NCI-H2227 (cell line): ENCODE measurements around the gene ECE1.

Experiments used
- DNase-seq: peaks from one replicate; lab custom pipeline; 2025; ENCODE audit not compliant: unreplicated experiment; lab: John Stamatoyannopoulos, UW

ECE1 gene

GRCh38 chr1:21325731-21326387, 35.6 kb upstream of the ECE1 start:
- no peak for DNase-seq

- DNase-seq = no peak
Observed at GRCh38 chr1:21325231-21325718, 35.0 kb upstream of the ECE1 start.

- peak; percentile 56 for DNase-seq
Observed at GRCh38 chr1:21324368-21325141, 34.3 kb upstream of the ECE1 start.

GRCh38 chr1:21323091-21323490, 32.8 kb upstream of the ECE1 start:
- DNase-seq = no peak

- no peak for DNase-seq
Observed at GRCh38 chr1:21322681-21323016, 32.4 kb upstream of the ECE1 start.

GRCh38 chr1:21321963-21322680, 31.9 kb upstream of the ECE1 start:
- DNase-seq = no peak

- no peak for DNase-seq
Observed at GRCh38 chr1:21320410-21321108, 30.3 kb upstream of the ECE1 start.

GRCh38 chr1:21319447-21320407, 29.5 kb upstream of the ECE1 start:
- no peak for DNase-seq

GRCh38 chr1:21318714-21319159, 28.5 kb upstream of the ECE1 start:
- peak; percentile 24 for DNase-seq

GRCh38 chr1:21318057-21318713, 27.9 kb upstream of the ECE1 start:
- no peak for DNase-seq

GRCh38 chr1:21317690-21318043, 27.4 kb upstream of the ECE1 start:
- no peak for DNase-seq

- DNase-seq = no peak
Observed at GRCh38 chr1:21317035-21317689, 26.9 kb upstream of the ECE1 start.

GRCh38 chr1:21314743-21315396, 24.6 kb upstream of the ECE1 start:
- no peak for DNase-seq

GRCh38 chr1:21313886-21314721, 23.8 kb upstream of the ECE1 start:
- no peak for DNase-seq

GRCh38 chr1:21313203-21313885, 23.1 kb upstream of the ECE1 start:
- peak; percentile 42 for DNase-seq

GRCh38 chr1:21312407-21312992, 22.2 kb upstream of the ECE1 start:
- no peak for DNase-seq

- DNase-seq = no peak
Observed at GRCh38 chr1:21311016-21311415, 20.8 kb upstream of the ECE1 start.
